Liver (tissue), 9 donors: ENCODE data around the gene C3orf20. TPM values are rescaled to one million over a fixed set of nuclear protein-coding genes. Genes with fewer than 3 reads are reported as not detected.

Experiments used
- DNase-seq: peaks from one replicate; pipeline ENCODE4 v3.0.0-alpha.2; 2017; ENCODE audit warnings: low spot score
- H3K27ac ChIP-seq, 2 donors: one replicate each; pipeline ENCODE4 v1.7.0; 2013; ENCODE audit warnings: inconsistent platforms in 2 of 2, low read length in 2 of 2, control low read depth in 1 of 2, low read depth in 1 of 2, mild to moderate bottlenecking in 1 of 2
- H3K27me3 ChIP-seq, 4 donors: one replicate each; pipeline versions ENCODE4 v1.6.1 to v1.7.0; 2013; ENCODE audit warnings: low read length in 3 of 4, inconsistent platforms in 1 of 4, mild to moderate bottlenecking in 1 of 4, moderate library complexity in 1 of 4; ENCODE audit not compliant: control insufficient read depth in 4 of 4, insufficient read depth in 4 of 4
- H3K36me3 ChIP-seq, 4 donors: one replicate each; pipeline versions ENCODE4 v1.6.1 to v1.7.0; 2013; ENCODE audit warnings: low read length in 3 of 4, mild to moderate bottlenecking in 3 of 4, low read depth in 1 of 4, moderate library complexity in 1 of 4; ENCODE audit not compliant: control insufficient read depth in 4 of 4, insufficient read depth in 3 of 4
- H3K4me1 ChIP-seq, 4 donors: one replicate each; pipeline versions ENCODE4 v1.6.1 to v1.7.0; 2013; ENCODE audit warnings: low read length in 3 of 4, mild to moderate bottlenecking in 3 of 4, moderate library complexity in 1 of 4; ENCODE audit not compliant: control insufficient read depth in 4 of 4, insufficient read depth in 4 of 4
- H3K4me3 ChIP-seq, 3 donors: one replicate each; pipeline versions ENCODE4 v1.6.1 to v1.7.0; 2013; ENCODE audit warnings: low read length in 3 of 3, control low read depth in 1 of 3, low read depth in 1 of 3, mild to moderate bottlenecking in 1 of 3
- H3K9ac ChIP-seq, 2 donors: one replicate each; pipeline ENCODE4 v1.7.0; 2013; ENCODE audit warnings: low read length in 2 of 2, mild to moderate bottlenecking in 2 of 2, moderate library complexity in 2 of 2, control low read depth in 1 of 2, low read depth in 1 of 2
- H3K9me3 ChIP-seq, 4 donors: one replicate each; pipeline versions ENCODE4 v1.6.1 to v1.7.0; 2013; ENCODE audit warnings: low read length in 3 of 4; ENCODE audit not compliant: control insufficient read depth in 4 of 4
- ATF3 ChIP-seq: IDR thresholded peaks from 2 replicates; pipeline ENCODE4 v1.6.1; 2016; ENCODE audit warnings: antibody characterized with exemption
- EGR1 ChIP-seq, 2 donors: IDR thresholded peaks; 2 replicates each; pipeline ENCODE4 v1.6.1; 2016 to 2018; ENCODE audit warnings: antibody characterized with exemption in 2 of 2, low read depth in 2 of 2
- FOXA1 ChIP-seq: IDR thresholded peaks from 2 replicates; pipeline ENCODE4 v1.6.1; 2016; ENCODE audit warnings: antibody characterized with exemption
- FOXA2 ChIP-seq: IDR thresholded peaks from 2 replicates; pipeline ENCODE4 v1.6.1; 2016; ENCODE audit warnings: antibody characterized with exemption
- GABPA ChIP-seq, 2 donors: IDR thresholded peaks in 1 of 2; conservative IDR thresholded peaks in 1 of 2; 2 replicates each; pipeline ENCODE4 v1.6.1; 2016; ENCODE audit warnings: antibody characterized with exemption in 2 of 2, mild to moderate bottlenecking in 1 of 2, moderate library complexity in 1 of 2
- HNF4A ChIP-seq, 2 donors: conservative IDR thresholded peaks; 2 replicates each; pipeline ENCODE4 v1.6.1; 2016; ENCODE audit warnings: antibody characterized with exemption in 2 of 2, mild to moderate bottlenecking in 2 of 2
- HNF4G ChIP-seq: IDR thresholded peaks from 2 replicates; pipeline ENCODE4 v1.6.1; 2016; ENCODE audit warnings: antibody characterized with exemption
- JUND ChIP-seq, 2 donors: IDR thresholded peaks; 2 replicates each; pipeline ENCODE4 v1.6.1; 2016; ENCODE audit warnings: antibody characterized with exemption in 2 of 2
- NR2F2 ChIP-seq: IDR thresholded peaks from 2 replicates; pipeline ENCODE4 v1.6.1; 2016; ENCODE audit warnings: antibody characterized with exemption
- RAD21 ChIP-seq, 2 donors: IDR thresholded peaks; 2 replicates each; pipeline ENCODE4 v1.6.1; 2016; ENCODE audit warnings: antibody characterized with exemption in 2 of 2, mild to moderate bottlenecking in 2 of 2
- RXRA ChIP-seq, 2 donors: IDR thresholded peaks; 2 replicates each; pipeline ENCODE4 v1.6.1; 2017 to 2018; ENCODE audit warnings: antibody characterized with exemption in 2 of 2, mild to moderate bottlenecking in 1 of 2
- SP1 ChIP-seq: IDR thresholded peaks from 2 replicates; pipeline ENCODE4 v1.6.1; 2018; ENCODE audit warnings: antibody characterized with exemption, mild to moderate bottlenecking
- TAF1 ChIP-seq: conservative IDR thresholded peaks from 2 replicates; pipeline ENCODE4 v1.6.1; 2016; ENCODE audit warnings: antibody characterized with exemption, mild to moderate bottlenecking
- YY1 ChIP-seq: IDR thresholded peaks from 2 replicates; pipeline ENCODE4 v1.6.1; 2016; ENCODE audit warnings: antibody characterized with exemption, mild to moderate bottlenecking
- ZBTB33 ChIP-seq: IDR thresholded peaks from 2 replicates; pipeline ENCODE4 v1.6.1; 2016; ENCODE audit warnings: antibody characterized with exemption
- WGBS: extraction: QIAGEN DNeasy Blood & Tissue Kit; methylation state at CpG from one replicate; pipeline ENCODE4 v1.1.7; 2013; 5-methylcytosine and 5-hydroxymethylcytosine counted together
- polyA plus RNA-seq, 2 donors: library from polyadenylated mRNA; stranded (reverse) in 1 of 2; unstranded in 1 of 2; fragments of 200-250 nt in 1 of 2; fragments of >200 nt in 1 of 2; fragmentation: Nextera tagmentation in 1 of 2; extraction: Ambion mirVana in 1 of 2; gene quantifications; one replicate each; pipeline versions ENCODE4 v1.2.1 to v1.2.3, GENCODE V29; 2013 to 2015
- total RNA-seq, 2 donors: library from RNA; depleted of rRNA; stranded (reverse); fragments of >200 nt; gene quantifications; one replicate each; pipeline ENCODE4 v1.2.3, GENCODE V29; 2014
- TF ChIP-seq, protein P1 (sequence below): fragments of 150-350 bp; IDR thresholded peaks from 2 replicates; pipeline ENCODE4 v1.5.1; 2017; ENCODE audit warnings: improper control_type of control experiment, low read depth, low read length; ENCODE audit not compliant: missing input control
- TF ChIP-seq, protein P2 (sequence below): IDR thresholded peaks from 2 replicates; pipeline ENCODE4 v1.6.1; 2016; ENCODE audit warnings: antibody characterized with exemption, mild to moderate bottlenecking
- TF ChIP-seq, protein P3 (sequence below): IDR thresholded peaks from 2 replicates; pipeline ENCODE4 v1.6.1; 2016; ENCODE audit warnings: antibody characterized with exemption
- donor health status: healthy.
- donor health status: healthy.
- donor health status: healthy.
- donor health status: healthy.
- donor health status: healthy.

Gene C3orf20
- total and polyA plus RNA-seq, 4 donors = 0.05 to 0.08 TPM; not detected in 2

DNA sequence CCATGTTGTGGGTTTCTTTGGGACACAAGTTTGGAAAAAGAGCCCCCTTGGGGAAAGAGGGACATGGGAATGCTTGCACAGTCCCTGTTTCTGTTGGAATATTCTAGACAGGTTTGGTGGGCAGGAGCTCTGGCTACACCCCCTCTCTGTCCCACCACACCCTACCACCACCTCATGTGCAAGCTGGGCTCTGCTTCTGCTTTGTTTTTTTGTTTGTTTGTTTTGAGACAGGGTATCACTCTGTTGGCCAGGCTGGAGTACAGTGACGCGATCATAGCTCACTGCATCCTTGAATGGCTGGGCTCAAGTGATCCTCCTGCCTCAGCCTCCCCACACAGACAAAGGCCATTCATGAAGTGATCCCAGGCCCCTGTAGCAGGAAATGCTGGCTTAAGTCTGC lies 86.9 kb downstream of the C3orf20 start:
- Histone ChIP-seq H3K4me3 (no peak overlapping the region), H3K9me3 (no peaks in the 10 kb centered on the region), H3K36me3 (no peaks in the 10 kb centered on the region), H3K27me3 (no peaks in the 10 kb centered on the region), H3K9ac (no peak overlapping the region), H3K27ac (no peak overlapping the region), H3K4me1 (no peaks in the 10 kb centered on the region)
- TF ChIP-seq, protein P1, sequence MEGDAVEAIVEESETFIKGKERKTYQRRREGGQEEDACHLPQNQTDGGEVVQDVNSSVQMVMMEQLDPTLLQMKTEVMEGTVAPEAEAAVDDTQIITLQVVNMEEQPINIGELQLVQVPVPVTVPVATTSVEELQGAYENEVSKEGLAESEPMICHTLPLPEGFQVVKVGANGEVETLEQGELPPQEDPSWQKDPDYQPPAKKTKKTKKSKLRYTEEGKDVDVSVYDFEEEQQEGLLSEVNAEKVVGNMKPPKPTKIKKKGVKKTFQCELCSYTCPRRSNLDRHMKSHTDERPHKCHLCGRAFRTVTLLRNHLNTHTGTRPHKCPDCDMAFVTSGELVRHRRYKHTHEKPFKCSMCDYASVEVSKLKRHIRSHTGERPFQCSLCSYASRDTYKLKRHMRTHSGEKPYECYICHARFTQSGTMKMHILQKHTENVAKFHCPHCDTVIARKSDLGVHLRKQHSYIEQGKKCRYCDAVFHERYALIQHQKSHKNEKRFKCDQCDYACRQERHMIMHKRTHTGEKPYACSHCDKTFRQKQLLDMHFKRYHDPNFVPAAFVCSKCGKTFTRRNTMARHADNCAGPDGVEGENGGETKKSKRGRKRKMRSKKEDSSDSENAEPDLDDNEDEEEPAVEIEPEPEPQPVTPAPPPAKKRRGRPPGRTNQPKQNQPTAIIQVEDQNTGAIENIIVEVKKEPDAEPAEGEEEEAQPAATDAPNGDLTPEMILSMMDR = no peak
- no peak for TF ChIP-seq NR2F2
- no peak for TF ChIP-seq TAF1
- TF ChIP-seq FOXA1 = no peak
- TF ChIP-seq ATF3 = no peak
- WGBS = 93% methylated on average over 2 of the region's 2 CpGs
- no peak for DNase-seq

DNA sequence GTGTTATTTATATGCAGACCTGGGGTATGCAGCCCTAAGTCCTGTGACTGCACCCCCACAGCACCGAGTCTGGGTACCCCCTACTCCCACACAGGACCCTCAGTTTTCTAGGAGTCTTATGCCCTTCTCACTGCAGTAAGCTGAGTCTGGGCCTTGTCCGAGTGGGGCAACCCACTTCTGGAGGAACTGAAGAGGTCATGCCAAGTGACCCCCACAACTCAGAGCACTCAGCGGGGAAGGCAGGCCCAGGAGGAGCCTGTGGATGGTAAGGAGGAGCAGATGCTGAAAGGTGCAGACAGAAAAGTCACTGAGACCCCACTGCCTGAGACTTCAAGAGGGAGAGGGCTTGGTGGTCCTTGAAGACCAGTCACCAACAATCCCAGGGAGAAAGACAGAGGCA lies 87.8 kb downstream of the C3orf20 start:
- Histone ChIP-seq H3K27ac (no peak overlapping the region), H3K9me3 (no peaks in the 10 kb centered on the region), H3K27me3 (no peaks in the 10 kb centered on the region), H3K4me1 (no peaks in the 10 kb centered on the region), H3K36me3 (no peaks in the 10 kb centered on the region), H3K4me3 (no peak overlapping the region), H3K9ac (no peak overlapping the region)
- TF ChIP-seq, protein P2, sequence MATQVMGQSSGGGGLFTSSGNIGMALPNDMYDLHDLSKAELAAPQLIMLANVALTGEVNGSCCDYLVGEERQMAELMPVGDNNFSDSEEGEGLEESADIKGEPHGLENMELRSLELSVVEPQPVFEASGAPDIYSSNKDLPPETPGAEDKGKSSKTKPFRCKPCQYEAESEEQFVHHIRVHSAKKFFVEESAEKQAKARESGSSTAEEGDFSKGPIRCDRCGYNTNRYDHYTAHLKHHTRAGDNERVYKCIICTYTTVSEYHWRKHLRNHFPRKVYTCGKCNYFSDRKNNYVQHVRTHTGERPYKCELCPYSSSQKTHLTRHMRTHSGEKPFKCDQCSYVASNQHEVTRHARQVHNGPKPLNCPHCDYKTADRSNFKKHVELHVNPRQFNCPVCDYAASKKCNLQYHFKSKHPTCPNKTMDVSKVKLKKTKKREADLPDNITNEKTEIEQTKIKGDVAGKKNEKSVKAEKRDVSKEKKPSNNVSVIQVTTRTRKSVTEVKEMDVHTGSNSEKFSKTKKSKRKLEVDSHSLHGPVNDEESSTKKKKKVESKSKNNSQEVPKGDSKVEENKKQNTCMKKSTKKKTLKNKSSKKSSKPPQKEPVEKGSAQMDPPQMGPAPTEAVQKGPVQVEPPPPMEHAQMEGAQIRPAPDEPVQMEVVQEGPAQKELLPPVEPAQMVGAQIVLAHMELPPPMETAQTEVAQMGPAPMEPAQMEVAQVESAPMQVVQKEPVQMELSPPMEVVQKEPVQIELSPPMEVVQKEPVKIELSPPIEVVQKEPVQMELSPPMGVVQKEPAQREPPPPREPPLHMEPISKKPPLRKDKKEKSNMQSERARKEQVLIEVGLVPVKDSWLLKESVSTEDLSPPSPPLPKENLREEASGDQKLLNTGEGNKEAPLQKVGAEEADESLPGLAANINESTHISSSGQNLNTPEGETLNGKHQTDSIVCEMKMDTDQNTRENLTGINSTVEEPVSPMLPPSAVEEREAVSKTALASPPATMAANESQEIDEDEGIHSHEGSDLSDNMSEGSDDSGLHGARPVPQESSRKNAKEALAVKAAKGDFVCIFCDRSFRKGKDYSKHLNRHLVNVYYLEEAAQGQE = no peak
- TF ChIP-seq EGR1 (IDR thresholded peaks at IDR 0.05; ENCODE audit: low read depth in 2 of 2) = no peak
- no peak for TF ChIP-seq FOXA1
- TF ChIP-seq FOXA2 = no peak
- TF ChIP-seq GABPA (IDR thresholded peaks at IDR 0.05 in 1 of 2, conservative IDR thresholded peaks at IDR 0.05 in 1 of 2) = no peak
- no peak for TF ChIP-seq ATF3
- TF ChIP-seq, protein P3, sequence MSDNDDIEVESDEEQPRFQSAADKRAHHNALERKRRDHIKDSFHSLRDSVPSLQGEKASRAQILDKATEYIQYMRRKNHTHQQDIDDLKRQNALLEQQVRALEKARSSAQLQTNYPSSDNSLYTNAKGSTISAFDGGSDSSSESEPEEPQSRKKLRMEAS = no peak
- TF ChIP-seq SP1 = no peak
- TF ChIP-seq ZBTB33 = no peak
- TF ChIP-seq HNF4A (conservative IDR thresholded peaks at IDR 0.05) = no peak
- TF ChIP-seq, protein P1 = no peak
- no peak for TF ChIP-seq NR2F2
- TF ChIP-seq RAD21 (IDR thresholded peaks at IDR 0.05) = no peak
- no peak for TF ChIP-seq HNF4G
- no peak for TF ChIP-seq YY1
- no peak for TF ChIP-seq JUND (IDR thresholded peaks at IDR 0.05)
- TF ChIP-seq RXRA (IDR thresholded peaks at IDR 0.05) = no peak
- TF ChIP-seq TAF1 = no peak
- 94% methylated on average over 3 of the region's 3 CpGs for WGBS
- DNase-seq = no peak
